IPS-18a (cell line): Measurements from ENCODE around the gene ZNF319.

ENCODE experiments used
- H3K27ac ChIP-seq: one replicate; pipeline ENCODE4 v1.5.1; 2013; ENCODE audit warnings: low read length
- H3K27me3 ChIP-seq: one replicate; pipeline ENCODE4 v1.6.1; 2013; ENCODE audit warnings: mild to moderate bottlenecking, low read length; ENCODE audit not compliant: control insufficient read depth, insufficient read depth
- H3K36me3 ChIP-seq: one replicate; pipeline ENCODE4 v1.6.1; 2013; ENCODE audit warnings: low read depth, low read length; ENCODE audit not compliant: control insufficient read depth
- H3K4me1 ChIP-seq: one replicate; pipeline ENCODE4 v1.6.1; 2013; ENCODE audit warnings: low read depth, low read length; ENCODE audit not compliant: control insufficient read depth
- H3K4me3 ChIP-seq: one replicate; pipeline ENCODE4 v1.5.1; 2013; ENCODE audit warnings: low read length
- H3K9ac ChIP-seq: one replicate; pipeline ENCODE4 v1.6.1; 2013; ENCODE audit warnings: mild to moderate bottlenecking, low read length, moderate library complexity
- H3K9me3 ChIP-seq: one replicate; pipeline ENCODE4 v1.6.1; 2013; ENCODE audit warnings: low read depth, low read length; ENCODE audit not compliant: control insufficient read depth

Gene ZNF319

GRCh38 chr16:57999971-58000705 is at the start of gene ZNF319:
Gene ZNF319, minus strand, starts transcription at chr16:58000672. Its CDS starts 2,407 bp downstream, at chr16:57998265.
- H3K4me1 ChIP-seq, result peaks cover 12% of the 10 kb centered on the region
- H3K9me3 ChIP-seq, result no peaks in the 10 kb centered on the region
- H3K9ac ChIP-seq, result peak within 1 kb of the TSS; percentile 62
- no peaks in the 10 kb centered on the region for H3K27me3 ChIP-seq
- H3K4me3 ChIP-seq, result peak within 1 kb of the TSS; percentile 78
- H3K27ac ChIP-seq, result no peak within 1 kb of the TSS
- no peaks in the 10 kb centered on the region for H3K36me3 ChIP-seq

GRCh38 chr16:58049232-58050185 is 49.0 kb upstream of the ZNF319 start:
- no peak overlapping the region for H3K9ac ChIP-seq
- no peaks in the 10 kb centered on the region for H3K27me3 ChIP-seq
- no peaks in the 10 kb centered on the region for H3K36me3 ChIP-seq
- H3K4me1 ChIP-seq, result peaks cover 5% of the 10 kb centered on the region
- H3K4me3 ChIP-seq, result no peak overlapping the region
- H3K27ac ChIP-seq, result no peak overlapping the region
- no peaks in the 10 kb centered on the region for H3K9me3 ChIP-seq

GRCh38 chr16:58048494-58049231 is 48.2 kb upstream of the ZNF319 start:
- Histone ChIP-seq H3K27ac (no peak overlapping the region), H3K36me3 (peaks cover 2% of the 10 kb centered on the region), H3K4me1 (peaks cover 5% of the 10 kb centered on the region), H3K4me3 (no peak overlapping the region), H3K27me3 (no peaks in the 10 kb centered on the region), H3K9ac (no peak overlapping the region), H3K9me3 (no peaks in the 10 kb centered on the region)

- no peak overlapping the region for H3K4me3 ChIP-seq
- H3K27ac ChIP-seq, result no peak overlapping the region
- no peaks in the 10 kb centered on the region for H3K27me3 ChIP-seq
- no peak overlapping the region for H3K9ac ChIP-seq
- H3K9me3 ChIP-seq, result no peaks in the 10 kb centered on the region
- peaks cover 5% of the 10 kb centered on the region for H3K4me1 ChIP-seq
- peaks cover 10% of the 10 kb centered on the region for H3K36me3 ChIP-seq
These were observed 47.3 kb upstream of the ZNF319 start for GRCh38 chr16:58047557-58048348.

GRCh38 chr16:58046936-58047335 is 46.5 kb upstream of the ZNF319 start:
- Histone ChIP-seq H3K27me3 (no peaks in the 10 kb centered on the region), H3K36me3 (peaks cover 15% of the 10 kb centered on the region), H3K4me1 (peaks cover 5% of the 10 kb centered on the region), H3K27ac (no peak overlapping the region), H3K4me3 (no peak overlapping the region), H3K9ac (no peak overlapping the region), H3K9me3 (no peaks in the 10 kb centered on the region)

GRCh38 chr16:58046054-58046881 is 45.8 kb upstream of the ZNF319 start:
- no peak overlapping the region for H3K9ac ChIP-seq
- H3K4me1 ChIP-seq, result peaks cover 5% of the 10 kb centered on the region
- no peak overlapping the region for H3K4me3 ChIP-seq
- no peaks in the 10 kb centered on the region for H3K9me3 ChIP-seq
- H3K36me3 ChIP-seq, result peaks cover 15% of the 10 kb centered on the region
- no peaks in the 10 kb centered on the region for H3K27me3 ChIP-seq
- no peak overlapping the region for H3K27ac ChIP-seq

- H3K9ac ChIP-seq, result no peak overlapping the region
- no peaks in the 10 kb centered on the region for H3K27me3 ChIP-seq
- H3K9me3 ChIP-seq, result no peaks in the 10 kb centered on the region
- no peak overlapping the region for H3K27ac ChIP-seq
- H3K4me1 ChIP-seq, result peaks cover 5% of the 10 kb centered on the region
- H3K4me3 ChIP-seq, result no peak overlapping the region
- H3K36me3 ChIP-seq, result peaks cover 19% of the 10 kb centered on the region
These were observed 44.6 kb upstream of the ZNF319 start for GRCh38 chr16:58045096-58045495.

GRCh38 chr16:58044266-58045019 is 44.0 kb upstream of the ZNF319 start:
- no peak overlapping the region for H3K4me3 ChIP-seq
- peaks cover 5% of the 10 kb centered on the region for H3K4me1 ChIP-seq
- H3K27ac ChIP-seq, result no peak overlapping the region
- H3K27me3 ChIP-seq, result no peaks in the 10 kb centered on the region
- peaks cover 20% of the 10 kb centered on the region for H3K36me3 ChIP-seq
- no peaks in the 10 kb centered on the region for H3K9me3 ChIP-seq
- no peak overlapping the region for H3K9ac ChIP-seq

- Histone ChIP-seq H3K36me3 (peaks cover 20% of the 10 kb centered on the region), H3K27me3 (no peaks in the 10 kb centered on the region), H3K9ac (no peak overlapping the region), H3K4me1 (peaks cover 5% of the 10 kb centered on the region), H3K4me3 (no peak overlapping the region), H3K9me3 (no peaks in the 10 kb centered on the region), H3K27ac (no peak overlapping the region)
These were observed 43.2 kb upstream of the ZNF319 start for GRCh38 chr16:58043571-58044155.
